HCT116 (cell line): Measurements from ENCODE around the gene PPY.

Experiments used
- CEBPB ChIP-seq: IDR thresholded peaks from 2 replicates; pipeline ENCODE4 v1.6.1; 2012; ENCODE audit warnings: low read depth
- CTCF ChIP-seq, 3 experiments: fragments of 200-600 bp in 1 of 3; sonication (generic) in 1 of 3; IDR thresholded peaks in 2 of 3; conservative IDR thresholded peaks in 1 of 3; 2 replicates each; pipeline ENCODE4 v1.5.1; 2012 to 2017; ENCODE audit warnings: low read depth in 2 of 3, low read length in 2 of 3, antibody characterized with exemption in 1 of 3, borderline replicate concordance in 1 of 3, control low read depth in 1 of 3, mild to moderate bottlenecking in 1 of 3, mixed read lengths in 1 of 3, mixed run types in 1 of 3, moderate library complexity in 1 of 3; ENCODE audit not compliant: insufficient read depth in 1 of 3
- EZH2 ChIP-seq: fragments of 200-600 bp; sonication (generic); IDR thresholded peaks from 2 replicates; pipeline ENCODE4 v1.6.1; 2017; ENCODE audit warnings: antibody characterized with exemption, mixed run types
- EZH2phosphoT487 ChIP-seq: fragments of 200-600 bp; IDR thresholded peaks from 2 replicates; pipeline ENCODE4 v1.6.1; 2018; ENCODE audit warnings: antibody characterized with exemption, borderline replicate concordance
- POLR2A ChIP-seq: IDR thresholded peaks from 2 replicates; pipeline ENCODE4 v1.7.0; 2011; ENCODE audit warnings: borderline replicate concordance; ENCODE audit not compliant: insufficient read depth, insufficient read length; ENCODE audit errors: extremely low read depth
- TCF7L2 ChIP-seq: IDR thresholded peaks from 2 replicates; pipeline ENCODE4 v1.7.0; 2011; ENCODE audit warnings: borderline replicate concordance, inconsistent platforms; ENCODE audit not compliant: insufficient read depth, insufficient read length; ENCODE audit errors: extremely low read depth
- TF ChIP-seq, protein P1 (sequence below): IDR thresholded peaks from 2 replicates; pipeline ENCODE4 v1.6.1; 2012; ENCODE audit warnings: low read depth

- TF ChIP-seq CTCF (IDR thresholded peaks at IDR 0.05 in 2 of 3, conservative IDR thresholded peaks at IDR 0.05 in 1 of 3; ENCODE audit: borderline replicate concordance in 1 of 3, insufficient read depth in 1 of 3, low read depth in 2 of 3, low read length in 2 of 3) (no peak), POLR2A (no peak), TCF7L2 (no peak), EZH2phosphoT487 (no peak), EZH2 (no peak), CEBPB (no peak)
- TF ChIP-seq, protein P1, sequence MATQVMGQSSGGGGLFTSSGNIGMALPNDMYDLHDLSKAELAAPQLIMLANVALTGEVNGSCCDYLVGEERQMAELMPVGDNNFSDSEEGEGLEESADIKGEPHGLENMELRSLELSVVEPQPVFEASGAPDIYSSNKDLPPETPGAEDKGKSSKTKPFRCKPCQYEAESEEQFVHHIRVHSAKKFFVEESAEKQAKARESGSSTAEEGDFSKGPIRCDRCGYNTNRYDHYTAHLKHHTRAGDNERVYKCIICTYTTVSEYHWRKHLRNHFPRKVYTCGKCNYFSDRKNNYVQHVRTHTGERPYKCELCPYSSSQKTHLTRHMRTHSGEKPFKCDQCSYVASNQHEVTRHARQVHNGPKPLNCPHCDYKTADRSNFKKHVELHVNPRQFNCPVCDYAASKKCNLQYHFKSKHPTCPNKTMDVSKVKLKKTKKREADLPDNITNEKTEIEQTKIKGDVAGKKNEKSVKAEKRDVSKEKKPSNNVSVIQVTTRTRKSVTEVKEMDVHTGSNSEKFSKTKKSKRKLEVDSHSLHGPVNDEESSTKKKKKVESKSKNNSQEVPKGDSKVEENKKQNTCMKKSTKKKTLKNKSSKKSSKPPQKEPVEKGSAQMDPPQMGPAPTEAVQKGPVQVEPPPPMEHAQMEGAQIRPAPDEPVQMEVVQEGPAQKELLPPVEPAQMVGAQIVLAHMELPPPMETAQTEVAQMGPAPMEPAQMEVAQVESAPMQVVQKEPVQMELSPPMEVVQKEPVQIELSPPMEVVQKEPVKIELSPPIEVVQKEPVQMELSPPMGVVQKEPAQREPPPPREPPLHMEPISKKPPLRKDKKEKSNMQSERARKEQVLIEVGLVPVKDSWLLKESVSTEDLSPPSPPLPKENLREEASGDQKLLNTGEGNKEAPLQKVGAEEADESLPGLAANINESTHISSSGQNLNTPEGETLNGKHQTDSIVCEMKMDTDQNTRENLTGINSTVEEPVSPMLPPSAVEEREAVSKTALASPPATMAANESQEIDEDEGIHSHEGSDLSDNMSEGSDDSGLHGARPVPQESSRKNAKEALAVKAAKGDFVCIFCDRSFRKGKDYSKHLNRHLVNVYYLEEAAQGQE = no peak
Observed at GRCh38 chr17:43951750-43952149, 9.5 kb upstream of the PPY start.
